SK-N-SH treated with all-trans-retinoic acid at 6 μM for 48 hours (cell line): ENCODE measurements around the gene NHSL2.

Source experiments
- ATAC-seq: fragments of 200-7000 bp; cut with Tn5 transposase; 3 replicates; pipeline ENCODE4 v1.9.1; 2020; ENCODE audit warnings: mild to moderate bottlenecking, moderate library complexity
- ARNTL ChIP-seq: fragments of 450-650 bp; formaldehyde crosslinking; IDR thresholded peaks from 2 replicates; pipeline ENCODE4 v1.5.0; 2020; ENCODE audit warnings: low read depth, mild to moderate bottlenecking, moderate library complexity, borderline replicate concordance
- BACH2 ChIP-seq: fragments of 250-450 bp; sonication (Bioruptor Pico); IDR thresholded peaks from 2 replicates; pipeline ENCODE4 v1.9.0; 2021; ENCODE audit warnings: mild to moderate bottlenecking, borderline replicate concordance
- CSDC2 ChIP-seq: fragments of 250-450 bp; sonication (Bioruptor Pico); IDR thresholded peaks from 2 replicates; pipeline ENCODE4 v1.5.0; 2020; ENCODE audit warnings: mild to moderate bottlenecking, moderate library complexity
- ESRRG ChIP-seq: fragments of 250-450 bp; sonication (Bioruptor Pico); IDR thresholded peaks from 2 replicates; pipeline ENCODE4 v1.6.1; 2021; ENCODE audit warnings: mild to moderate bottlenecking
- GLIS3 ChIP-seq: fragments of 250-450 bp; sonication (Bioruptor Pico); IDR thresholded peaks from 2 replicates; pipeline ENCODE4 v1.5.0; 2020; ENCODE audit warnings: mild to moderate bottlenecking, moderate library complexity
- ISL1 ChIP-seq: fragments of 250-450 bp; sonication (Bioruptor Pico); IDR thresholded peaks from 2 replicates; pipeline ENCODE4 v2.1.2; 2022; ENCODE audit warnings: mild to moderate bottlenecking, moderate library complexity
- OSR1 ChIP-seq: fragments of 250-450 bp; sonication (Bioruptor Pico); IDR thresholded peaks from 2 replicates; pipeline ENCODE4 v1.8.0; 2022; ENCODE audit warnings: moderate library complexity, mild to moderate bottlenecking, inconsistent platforms
- PPARA ChIP-seq: fragments of 250-450 bp; sonication (Bioruptor Pico); IDR thresholded peaks from 2 replicates; pipeline ENCODE4 v1.5.0; 2020; ENCODE audit warnings: mild to moderate bottlenecking, borderline replicate concordance
- SNAI2 ChIP-seq: fragments of 250-450 bp; sonication (Bioruptor Pico); IDR thresholded peaks from 2 replicates; pipeline ENCODE4 v1.5.0; 2020; ENCODE audit warnings: mild to moderate bottlenecking, moderate library complexity
- TCF4 ChIP-seq: fragments of 250-450 bp; sonication (Bioruptor Pico); IDR thresholded peaks from 2 replicates; pipeline ENCODE4 v1.8.0; 2021; ENCODE audit warnings: mild to moderate bottlenecking, moderate library complexity, borderline replicate concordance
- TOX ChIP-seq: fragments of 250-450 bp; sonication (Bioruptor Pico); IDR thresholded peaks from 2 replicates; pipeline ENCODE4 v1.8.0; 2021; ENCODE audit warnings: mild to moderate bottlenecking, moderate library complexity, borderline replicate concordance
- ZC3H10 ChIP-seq: fragments of 250-450 bp; sonication (Bioruptor Pico); IDR thresholded peaks from 2 replicates; pipeline ENCODE4 v1.5.1; 2021; ENCODE audit warnings: mild to moderate bottlenecking, moderate library complexity
- ZFP3 ChIP-seq: fragments of 250-450 bp; sonication (Bioruptor Pico); IDR thresholded peaks from 2 replicates; pipeline ENCODE4 v1.5.0; 2020; ENCODE audit warnings: mild to moderate bottlenecking, moderate library complexity
- ZFP30 ChIP-seq: fragments of 450-650 bp; formaldehyde crosslinking; IDR thresholded peaks from 2 replicates; pipeline ENCODE4 v1.5.0; 2022; ENCODE audit warnings: mild to moderate bottlenecking, moderate library complexity
- ZNF565 ChIP-seq: fragments of 450-650 bp; formaldehyde crosslinking; conservative IDR thresholded peaks from 2 replicates; pipeline ENCODE4 v1.5.0; 2020; ENCODE audit warnings: low read depth, mild to moderate bottlenecking, moderate library complexity
- ZNF70 ChIP-seq: fragments of 450-650 bp; formaldehyde crosslinking; IDR thresholded peaks from 2 replicates; pipeline ENCODE4 v1.5.0; 2020; ENCODE audit warnings: mild to moderate bottlenecking, moderate library complexity
- TF ChIP-seq, protein P1 (sequence below): fragments of 250-450 bp; sonication (Bioruptor Pico); IDR thresholded peaks from 2 replicates; pipeline ENCODE4 v1.8.0; 2021; ENCODE audit warnings: low read depth, mild to moderate bottlenecking, moderate library complexity, borderline replicate concordance
- TF ChIP-seq, protein P2 (sequence below): fragments of 250-450 bp; sonication (Bioruptor Pico); IDR thresholded peaks from 2 replicates; pipeline ENCODE4 v1.8.0; 2020; ENCODE audit warnings: mild to moderate bottlenecking, moderate library complexity, borderline replicate concordance
- TF ChIP-seq, protein P3 (sequence below): fragments of 250-450 bp; sonication (Bioruptor Pico); IDR thresholded peaks from 2 replicates; pipeline ENCODE4 v1.5.0; 2020; ENCODE audit warnings: mild to moderate bottlenecking, moderate library complexity
- TF ChIP-seq, protein P4 (sequence below): fragments of 250-450 bp; sonication (Bioruptor Pico); IDR thresholded peaks from 2 replicates; pipeline ENCODE4 v1.5.1; 2021; ENCODE audit warnings: mild to moderate bottlenecking, moderate library complexity
- TF ChIP-seq, protein P5 (sequence below): fragments of 250-450 bp; sonication (Bioruptor Pico); IDR thresholded peaks from 2 replicates; pipeline ENCODE4 v1.5.1; 2020; ENCODE audit warnings: low read depth, mild to moderate bottlenecking, moderate library complexity

NHSL2 gene

DNA sequence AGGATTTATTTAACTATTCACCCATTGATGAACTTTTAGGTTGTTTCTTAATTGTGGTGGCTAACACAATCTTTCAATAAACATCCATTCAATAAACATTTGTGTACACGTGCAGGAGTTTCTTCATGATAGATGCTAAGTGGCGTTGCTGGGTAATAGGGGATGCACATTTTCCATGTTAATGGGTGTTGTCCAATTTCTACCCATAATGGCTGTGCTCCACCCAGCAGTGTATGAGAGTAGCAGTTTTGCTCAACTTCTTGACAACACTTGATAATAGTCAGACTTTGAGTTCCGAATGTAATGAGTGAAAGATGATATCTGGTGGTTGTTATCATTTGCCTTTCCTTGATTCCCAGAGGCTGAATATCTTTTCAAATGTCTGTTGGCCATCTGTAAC lies 104.7 kb downstream of the NHSL2 start:
- no peak for TF ChIP-seq ESRRG
- no peak for ATAC-seq

DNA sequence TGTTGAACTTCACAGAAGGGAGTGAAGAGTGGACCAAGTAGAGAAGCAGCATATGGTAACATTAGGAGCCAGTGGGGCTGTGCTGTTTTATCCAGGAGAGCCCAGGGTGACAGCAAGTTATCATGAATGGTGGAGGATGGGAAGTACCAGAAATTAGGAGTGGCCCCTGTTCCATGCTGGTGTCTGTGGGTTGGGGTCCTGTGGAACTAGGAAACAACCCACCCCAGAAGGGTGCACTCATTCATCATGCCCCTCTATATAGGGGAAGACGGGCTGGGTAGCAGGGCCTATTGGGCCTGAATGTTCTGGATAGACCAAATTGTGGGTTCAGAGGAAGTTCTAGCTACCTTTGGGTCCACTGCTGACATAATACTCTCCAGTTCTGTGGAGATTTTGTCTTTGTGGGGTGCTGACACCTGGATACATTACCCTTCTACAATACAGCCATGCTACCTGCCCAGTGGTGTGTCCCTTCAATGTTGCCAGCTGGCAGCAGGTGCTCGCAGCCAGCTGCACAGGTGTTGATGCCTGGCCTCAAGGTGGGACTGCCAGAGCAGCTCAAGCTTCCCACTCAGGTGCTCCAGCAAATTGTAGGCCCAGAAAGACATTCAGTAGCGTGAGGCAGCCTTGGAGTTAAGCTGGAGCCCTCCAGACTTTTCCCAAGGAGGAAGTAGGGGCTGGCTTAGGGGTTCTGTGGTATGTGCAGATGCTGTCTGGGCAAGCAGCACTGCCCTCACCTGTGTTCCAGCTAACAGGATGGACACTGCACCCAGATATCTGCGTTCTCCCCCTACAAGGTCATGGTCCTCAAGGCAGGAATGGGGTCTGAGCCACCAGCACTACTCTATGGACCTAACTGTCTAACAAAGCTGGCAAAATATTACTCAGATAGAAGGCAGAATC lies 106.5 kb downstream of the NHSL2 start:
- TF ChIP-seq, protein P1, sequence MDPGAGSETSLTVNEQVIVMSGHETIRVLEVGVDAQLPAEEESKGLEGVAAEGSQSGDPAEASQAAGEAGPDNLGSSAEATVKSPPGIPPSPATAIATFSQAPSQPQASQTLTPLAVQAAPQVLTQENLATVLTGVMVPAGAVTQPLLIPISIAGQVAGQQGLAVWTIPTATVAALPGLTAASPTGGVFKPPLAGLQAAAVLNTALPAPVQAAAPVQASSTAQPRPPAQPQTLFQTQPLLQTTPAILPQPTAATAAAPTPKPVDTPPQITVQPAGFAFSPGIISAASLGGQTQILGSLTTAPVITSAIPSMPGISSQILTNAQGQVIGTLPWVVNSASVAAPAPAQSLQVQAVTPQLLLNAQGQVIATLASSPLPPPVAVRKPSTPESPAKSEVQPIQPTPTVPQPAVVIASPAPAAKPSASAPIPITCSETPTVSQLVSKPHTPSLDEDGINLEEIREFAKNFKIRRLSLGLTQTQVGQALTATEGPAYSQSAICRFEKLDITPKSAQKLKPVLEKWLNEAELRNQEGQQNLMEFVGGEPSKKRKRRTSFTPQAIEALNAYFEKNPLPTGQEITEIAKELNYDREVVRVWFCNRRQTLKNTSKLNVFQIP (CRISPR knock-in tag), result no peak
- TF ChIP-seq, protein P2, sequence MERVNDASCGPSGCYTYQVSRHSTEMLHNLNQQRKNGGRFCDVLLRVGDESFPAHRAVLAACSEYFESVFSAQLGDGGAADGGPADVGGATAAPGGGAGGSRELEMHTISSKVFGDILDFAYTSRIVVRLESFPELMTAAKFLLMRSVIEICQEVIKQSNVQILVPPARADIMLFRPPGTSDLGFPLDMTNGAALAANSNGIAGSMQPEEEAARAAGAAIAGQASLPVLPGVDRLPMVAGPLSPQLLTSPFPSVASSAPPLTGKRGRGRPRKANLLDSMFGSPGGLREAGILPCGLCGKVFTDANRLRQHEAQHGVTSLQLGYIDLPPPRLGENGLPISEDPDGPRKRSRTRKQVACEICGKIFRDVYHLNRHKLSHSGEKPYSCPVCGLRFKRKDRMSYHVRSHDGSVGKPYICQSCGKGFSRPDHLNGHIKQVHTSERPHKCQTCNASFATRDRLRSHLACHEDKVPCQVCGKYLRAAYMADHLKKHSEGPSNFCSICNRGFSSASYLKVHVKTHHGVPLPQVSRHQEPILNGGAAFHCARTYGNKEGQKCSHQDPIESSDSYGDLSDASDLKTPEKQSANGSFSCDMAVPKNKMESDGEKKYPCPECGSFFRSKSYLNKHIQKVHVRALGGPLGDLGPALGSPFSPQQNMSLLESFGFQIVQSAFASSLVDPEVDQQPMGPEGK (CRISPR knock-in tag), result no peak
- TF ChIP-seq ZC3H10 (CRISPR knock-in tag) (no peak), TCF4 (CRISPR knock-in tag) (no peak), SNAI2 (no peak), ARNTL (CRISPR knock-in tag) (no peak), ZNF565 (CRISPR knock-in tag) (no peak), ZFP30 (CRISPR knock-in tag) (no peak), OSR1 (CRISPR knock-in tag) (no peak), ISL1 (CRISPR knock-in tag) (no peak)
- no peak for ATAC-seq

DNA sequence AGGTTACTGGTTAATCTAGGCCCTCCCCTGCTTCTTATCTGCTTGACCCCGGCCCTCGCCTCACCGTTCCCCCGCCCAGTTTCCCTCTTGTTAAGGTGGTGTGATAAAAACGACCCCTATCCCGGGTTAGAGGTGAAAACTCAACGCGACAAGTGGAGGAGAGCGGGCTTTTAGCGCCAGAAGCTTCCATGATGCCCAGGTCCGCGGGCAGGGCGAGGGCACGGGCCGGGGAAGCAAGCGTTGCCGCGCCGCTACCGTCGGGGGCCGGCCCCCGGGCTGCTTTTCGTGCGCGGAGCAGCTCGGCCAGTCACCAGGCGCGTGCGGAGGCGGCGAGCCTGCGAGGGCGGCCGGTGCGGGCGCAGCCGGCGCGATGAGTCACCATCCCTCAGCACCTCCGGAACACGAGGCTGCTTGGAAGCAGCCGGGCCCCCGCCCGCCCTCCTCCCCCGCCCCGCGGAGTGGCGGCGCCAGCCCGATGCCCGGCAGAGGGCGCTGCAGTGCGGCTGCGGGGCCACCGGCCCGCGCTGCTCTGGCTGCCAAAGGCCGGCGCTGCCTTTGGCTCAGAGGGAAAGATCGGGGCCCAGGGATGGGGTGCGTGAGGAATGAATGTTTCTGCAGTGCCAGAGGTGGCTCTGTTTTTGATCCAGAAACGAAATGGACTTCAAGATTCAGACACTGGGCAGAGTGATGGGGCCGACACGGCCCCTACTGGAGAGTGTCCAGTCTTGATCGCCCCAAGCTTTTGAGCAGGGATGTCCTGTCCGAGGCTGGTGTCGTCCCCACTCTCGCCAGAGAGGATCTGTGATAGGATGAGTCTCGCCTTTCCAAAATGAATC lies 107.8 kb downstream of the NHSL2 start:
- ATAC-seq, result peak; percentile 95
- no peak for TF ChIP-seq ZFP30 (CRISPR knock-in tag)
- TF ChIP-seq, protein P3, sequence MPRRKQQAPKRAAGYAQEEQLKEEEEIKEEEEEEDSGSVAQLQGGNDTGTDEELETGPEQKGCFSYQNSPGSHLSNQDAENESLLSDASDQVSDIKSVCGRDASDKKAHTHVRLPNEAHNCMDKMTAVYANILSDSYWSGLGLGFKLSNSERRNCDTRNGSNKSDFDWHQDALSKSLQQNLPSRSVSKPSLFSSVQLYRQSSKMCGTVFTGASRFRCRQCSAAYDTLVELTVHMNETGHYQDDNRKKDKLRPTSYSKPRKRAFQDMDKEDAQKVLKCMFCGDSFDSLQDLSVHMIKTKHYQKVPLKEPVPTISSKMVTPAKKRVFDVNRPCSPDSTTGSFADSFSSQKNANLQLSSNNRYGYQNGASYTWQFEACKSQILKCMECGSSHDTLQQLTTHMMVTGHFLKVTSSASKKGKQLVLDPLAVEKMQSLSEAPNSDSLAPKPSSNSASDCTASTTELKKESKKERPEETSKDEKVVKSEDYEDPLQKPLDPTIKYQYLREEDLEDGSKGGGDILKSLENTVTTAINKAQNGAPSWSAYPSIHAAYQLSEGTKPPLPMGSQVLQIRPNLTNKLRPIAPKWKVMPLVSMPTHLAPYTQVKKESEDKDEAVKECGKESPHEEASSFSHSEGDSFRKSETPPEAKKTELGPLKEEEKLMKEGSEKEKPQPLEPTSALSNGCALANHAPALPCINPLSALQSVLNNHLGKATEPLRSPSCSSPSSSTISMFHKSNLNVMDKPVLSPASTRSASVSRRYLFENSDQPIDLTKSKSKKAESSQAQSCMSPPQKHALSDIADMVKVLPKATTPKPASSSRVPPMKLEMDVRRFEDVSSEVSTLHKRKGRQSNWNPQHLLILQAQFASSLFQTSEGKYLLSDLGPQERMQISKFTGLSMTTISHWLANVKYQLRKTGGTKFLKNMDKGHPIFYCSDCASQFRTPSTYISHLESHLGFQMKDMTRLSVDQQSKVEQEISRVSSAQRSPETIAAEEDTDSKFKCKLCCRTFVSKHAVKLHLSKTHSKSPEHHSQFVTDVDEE, result peak; percentile 19; the same call in 1 of the 2 replicates
- TF ChIP-seq, protein P4, sequence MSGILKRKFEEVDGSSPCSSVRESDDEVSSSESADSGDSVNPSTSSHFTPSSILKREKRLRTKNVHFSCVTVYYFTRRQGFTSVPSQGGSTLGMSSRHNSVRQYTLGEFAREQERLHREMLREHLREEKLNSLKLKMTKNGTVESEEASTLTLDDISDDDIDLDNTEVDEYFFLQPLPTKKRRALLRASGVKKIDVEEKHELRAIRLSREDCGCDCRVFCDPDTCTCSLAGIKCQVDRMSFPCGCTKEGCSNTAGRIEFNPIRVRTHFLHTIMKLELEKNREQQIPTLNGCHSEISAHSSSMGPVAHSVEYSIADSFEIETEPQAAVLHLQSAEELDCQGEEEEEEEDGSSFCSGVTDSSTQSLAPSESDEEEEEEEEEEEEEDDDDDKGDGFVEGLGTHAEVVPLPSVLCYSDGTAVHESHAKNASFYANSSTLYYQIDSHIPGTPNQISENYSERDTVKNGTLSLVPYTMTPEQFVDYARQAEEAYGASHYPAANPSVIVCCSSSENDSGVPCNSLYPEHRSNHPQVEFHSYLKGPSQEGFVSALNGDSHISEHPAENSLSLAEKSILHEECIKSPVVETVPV (CRISPR knock-in tag), result no peak
- TF ChIP-seq CSDC2 (CRISPR knock-in tag), result no peak
- no peak for TF ChIP-seq ZFP3 (CRISPR knock-in tag)
- no peak for TF ChIP-seq PPARA (CRISPR knock-in tag)
- 0 out of 2 replicates have a peak, but pooled peaks have one; percentile 14 for TF ChIP-seq SNAI2
- 0 out of 2 replicates have a peak, but pooled peaks have one; percentile 24 for TF ChIP-seq BACH2 (CRISPR knock-in tag)
- no peak for TF ChIP-seq TOX (CRISPR knock-in tag)
- no peak for TF ChIP-seq ISL1 (CRISPR knock-in tag)
- TF ChIP-seq, all 23 proteins: peak for 3

DNA sequence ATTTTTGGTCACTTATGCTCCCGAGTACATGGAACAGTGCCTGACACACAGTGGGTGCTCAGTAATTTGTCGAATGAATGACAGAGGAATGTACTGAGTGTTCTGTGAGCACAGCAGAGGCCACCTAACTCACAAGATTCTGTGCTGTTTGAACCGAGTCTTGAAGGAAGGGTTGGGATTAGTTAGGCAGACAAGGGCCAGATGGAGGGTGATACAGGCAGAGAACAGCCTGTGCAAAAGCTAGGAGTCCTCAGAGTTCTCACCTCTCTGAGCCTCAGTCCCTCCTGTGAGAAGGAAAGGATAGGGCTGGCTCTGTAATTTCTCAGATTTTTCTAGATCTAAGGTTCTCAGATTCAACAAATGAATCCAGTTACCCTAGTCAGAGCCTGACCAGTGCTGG lies 108.8 kb downstream of the NHSL2 start:
- no peak for ATAC-seq
- TF ChIP-seq ZFP30 (CRISPR knock-in tag), result no peak
- TF ChIP-seq, protein P5, sequence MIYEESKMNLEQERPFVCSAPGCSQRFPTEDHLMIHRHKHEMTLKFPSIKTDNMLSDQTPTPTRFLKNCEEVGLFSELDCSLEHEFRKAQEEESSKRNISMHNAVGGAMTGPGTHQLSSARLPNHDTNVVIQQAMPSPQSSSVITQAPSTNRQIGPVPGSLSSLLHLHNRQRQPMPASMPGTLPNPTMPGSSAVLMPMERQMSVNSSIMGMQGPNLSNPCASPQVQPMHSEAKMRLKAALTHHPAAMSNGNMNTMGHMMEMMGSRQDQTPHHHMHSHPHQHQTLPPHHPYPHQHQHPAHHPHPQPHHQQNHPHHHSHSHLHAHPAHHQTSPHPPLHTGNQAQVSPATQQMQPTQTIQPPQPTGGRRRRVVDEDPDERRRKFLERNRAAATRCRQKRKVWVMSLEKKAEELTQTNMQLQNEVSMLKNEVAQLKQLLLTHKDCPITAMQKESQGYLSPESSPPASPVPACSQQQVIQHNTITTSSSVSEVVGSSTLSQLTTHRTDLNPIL (CRISPR knock-in tag), result no peak
- TF ChIP-seq, protein P3, result no peak
- no peak for TF ChIP-seq TOX (CRISPR knock-in tag)
- TF ChIP-seq BACH2 (CRISPR knock-in tag), result no peak
- TF ChIP-seq ZC3H10 (CRISPR knock-in tag), result no peak
- TF ChIP-seq ISL1 (CRISPR knock-in tag), result no peak
- no peak for TF ChIP-seq SNAI2
- TF ChIP-seq PPARA (CRISPR knock-in tag), result no peak
- TF ChIP-seq TCF4 (CRISPR knock-in tag), result no peak
- no peak for TF ChIP-seq GLIS3
- no peak for TF ChIP-seq ZNF70 (CRISPR knock-in tag)
